ENCODE results near the gene ARL16.

Gene ARL16

GRCh38 chr17:81683584-81684441 lies at the start of gene ARL16, which contains the start of gene HGS:
Gene ARL16 (minus strand): TSS chr17:81683797. CDS start chr17:81683753, 44 bp downstream.
Gene HGS (plus strand): TSS chr17:81684011. CDS start chr17:81684067, 56 bp downstream.
- DNase-seq (ENCODE audit: low read depth in 2 of 2, low spot score in 1 of 2), result peak; percentile 92 to 95

- no peak for DNase-seq (ENCODE audit: low read depth in 2 of 2, low spot score in 1 of 2)
Measured at GRCh38 chr17:81727324-81728031, 43.9 kb upstream of the ARL16 start.

GRCh38 chr17:81726004-81726403 lies 42.4 kb upstream of the ARL16 start:
- DNase-seq (ENCODE audit: low read depth in 2 of 2, low spot score in 1 of 2), result no peak

GRCh38 chr17:81725439-81725838 lies 41.8 kb upstream of the ARL16 start:
- DNase-seq (ENCODE audit: low read depth in 2 of 2, low spot score in 1 of 2), result no peak

- no peak for DNase-seq (ENCODE audit: low read depth in 2 of 2, low spot score in 1 of 2)
Measured at GRCh38 chr17:81723651-81724209, 40.1 kb upstream of the ARL16 start.

GRCh38 chr17:81722184-81723120 lies 38.9 kb upstream of the ARL16 start:
- no peak for DNase-seq (ENCODE audit: low read depth in 2 of 2, low spot score in 1 of 2)

- DNase-seq (ENCODE audit: low read depth in 2 of 2, low spot score in 1 of 2), result no peak
Measured at GRCh38 chr17:81720267-81721071, 36.9 kb upstream of the ARL16 start.

- no peak for DNase-seq (ENCODE audit: low read depth in 2 of 2, low spot score in 1 of 2)
Measured at GRCh38 chr17:81719410-81720266, 36.0 kb upstream of the ARL16 start.

GRCh38 chr17:81717766-81718089 lies 34.1 kb upstream of the ARL16 start:
- no peak for DNase-seq (ENCODE audit: low read depth in 2 of 2, low spot score in 1 of 2)

GRCh38 chr17:81717049-81717765 lies 33.6 kb upstream of the ARL16 start:
- no peak for DNase-seq (ENCODE audit: low read depth in 2 of 2, low spot score in 1 of 2)

- DNase-seq (ENCODE audit: low read depth in 2 of 2, low spot score in 1 of 2), result no peak
Measured at GRCh38 chr17:81716674-81716996, 33.0 kb upstream of the ARL16 start.

GRCh38 chr17:81715872-81716673 lies 32.5 kb upstream of the ARL16 start:
- no peak for DNase-seq (ENCODE audit: low read depth in 2 of 2, low spot score in 1 of 2)

- no peak for DNase-seq (ENCODE audit: low read depth in 2 of 2, low spot score in 1 of 2)
Measured at GRCh38 chr17:81715107-81715871, 31.7 kb upstream of the ARL16 start.

- no peak for DNase-seq (ENCODE audit: low read depth in 2 of 2, low spot score in 1 of 2)
Measured at GRCh38 chr17:81714412-81715106, 31.0 kb upstream of the ARL16 start.

- no peak for DNase-seq (ENCODE audit: low read depth in 2 of 2, low spot score in 1 of 2)
Measured at GRCh38 chr17:81713556-81714411, 30.2 kb upstream of the ARL16 start.
